Stimulated activated CD4-positive, alpha-beta T cell treated with anti-CD3 and anti-CD28 coated beads, Interleukin-15, amount 100 ng/mL, for 48 hours (primary cell): ENCODE data around the gene RGS14.
"Not testable (repeated sequence)": the region's sequence is repeated elsewhere in the genome, so short reads cannot be mapped to it uniquely, and the experiment has no call there.

Experiments
- DNase-seq, 2 donors: peaks; one replicate each; pipeline ENCODE4 v3.0.0-alpha.2; 2020; ENCODE audit warnings: low read depth in 2 of 2

The RGS14 gene

DNA sequence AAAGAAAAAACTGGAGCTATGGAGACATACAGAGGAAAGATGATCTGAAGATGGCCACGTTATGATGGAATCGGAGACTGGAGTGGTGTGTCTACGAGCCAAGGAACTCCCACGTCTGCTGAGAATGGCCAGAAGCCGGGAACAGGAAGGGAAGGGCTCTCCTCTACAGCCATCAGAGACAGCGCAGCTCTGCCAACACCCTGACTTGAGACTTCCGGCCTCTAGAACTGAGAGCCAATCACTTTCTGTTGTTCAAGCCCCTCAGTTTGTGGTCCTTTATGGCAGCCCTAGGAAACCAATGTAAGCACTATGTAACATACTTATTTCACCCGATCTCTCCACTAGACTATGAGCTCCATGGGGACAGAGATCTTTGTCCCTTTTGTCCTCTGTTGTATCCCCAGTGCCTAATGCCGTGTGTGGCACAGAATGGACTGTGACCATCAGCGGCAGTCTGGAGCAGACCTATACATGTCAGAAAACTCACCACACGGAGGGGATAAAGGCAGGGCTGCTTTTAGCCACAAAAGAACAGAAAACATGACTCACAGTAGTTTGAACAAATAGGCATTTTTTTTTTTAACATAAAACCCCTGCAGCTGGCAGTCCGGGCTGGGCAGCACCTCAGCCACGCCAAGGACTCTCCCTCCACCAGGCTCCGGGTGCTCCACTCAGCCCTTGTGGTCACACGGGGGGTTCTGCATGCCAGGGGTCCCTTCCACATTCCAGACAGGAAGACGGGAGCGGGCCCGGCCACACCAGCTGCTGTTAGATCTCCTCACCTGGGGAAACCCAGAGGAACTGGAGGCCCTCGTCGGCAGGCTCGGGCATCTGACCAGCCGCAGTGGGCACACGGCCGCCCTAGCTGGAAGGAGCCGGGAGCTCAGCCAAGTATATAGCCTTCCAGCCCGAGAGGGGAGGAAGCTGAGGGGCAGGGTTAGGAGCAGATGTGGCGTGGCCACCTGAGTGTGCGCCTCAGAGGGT lies 29.9 kb upstream of the RGS14 start:
- no peak for DNase-seq

DNA sequence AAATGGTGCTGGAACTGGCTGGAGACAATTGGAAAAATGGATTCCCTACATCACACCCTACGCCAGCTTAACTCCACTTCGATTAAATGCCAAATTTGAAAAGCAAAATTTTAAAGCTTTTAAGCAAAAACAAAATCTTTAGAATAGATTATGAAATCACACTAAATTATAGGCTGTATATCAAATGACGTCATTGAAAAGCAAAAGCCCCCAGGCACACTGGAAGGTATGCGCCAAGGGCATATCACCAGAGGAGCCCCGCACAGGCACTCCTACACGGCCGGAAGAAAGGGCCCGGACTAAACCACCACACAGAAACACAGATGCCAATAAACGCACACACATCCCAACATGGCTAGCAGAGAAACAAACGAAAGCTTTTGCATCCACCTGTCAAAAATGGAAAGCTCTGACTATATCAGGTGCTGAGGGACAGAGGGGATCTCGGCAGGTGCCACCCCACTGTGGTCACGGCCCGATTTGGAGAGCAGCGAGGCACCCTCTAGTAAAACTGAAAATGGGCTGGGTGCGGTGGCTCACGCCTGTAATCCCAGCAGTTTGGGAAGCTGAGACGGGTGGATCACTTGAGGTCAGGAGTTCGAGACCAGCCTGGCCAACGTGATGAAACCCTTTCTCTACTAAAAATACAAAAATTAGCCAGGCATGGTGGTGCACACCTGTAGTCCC lies 29.0 kb upstream of the RGS14 start:
- DNase-seq = no peak

DNA sequence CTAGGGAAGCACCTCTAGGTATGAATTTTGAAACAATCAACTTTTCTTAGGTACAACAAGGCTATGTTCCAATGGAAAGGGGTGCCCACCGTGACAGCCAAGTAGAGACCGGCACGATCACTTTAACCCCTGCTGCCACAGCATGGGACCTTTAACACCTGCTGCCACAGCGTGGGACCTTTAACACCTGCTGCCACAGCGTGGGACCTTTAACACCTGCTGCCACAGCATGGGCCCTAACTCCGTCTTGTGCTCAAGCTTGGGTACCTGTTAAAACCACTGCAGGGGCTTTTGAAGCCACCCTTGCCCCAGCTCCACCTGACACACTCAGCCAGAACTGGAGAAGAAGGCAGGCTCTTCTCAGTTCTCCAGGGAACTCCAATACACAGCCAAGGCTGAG lies 27.8 kb upstream of the RGS14 start:
- no peak for DNase-seq

- DNase-seq = no peak
Observed at GRCh38 chr5:177330991-177331842, 26.5 kb upstream of the RGS14 start.

DNA sequence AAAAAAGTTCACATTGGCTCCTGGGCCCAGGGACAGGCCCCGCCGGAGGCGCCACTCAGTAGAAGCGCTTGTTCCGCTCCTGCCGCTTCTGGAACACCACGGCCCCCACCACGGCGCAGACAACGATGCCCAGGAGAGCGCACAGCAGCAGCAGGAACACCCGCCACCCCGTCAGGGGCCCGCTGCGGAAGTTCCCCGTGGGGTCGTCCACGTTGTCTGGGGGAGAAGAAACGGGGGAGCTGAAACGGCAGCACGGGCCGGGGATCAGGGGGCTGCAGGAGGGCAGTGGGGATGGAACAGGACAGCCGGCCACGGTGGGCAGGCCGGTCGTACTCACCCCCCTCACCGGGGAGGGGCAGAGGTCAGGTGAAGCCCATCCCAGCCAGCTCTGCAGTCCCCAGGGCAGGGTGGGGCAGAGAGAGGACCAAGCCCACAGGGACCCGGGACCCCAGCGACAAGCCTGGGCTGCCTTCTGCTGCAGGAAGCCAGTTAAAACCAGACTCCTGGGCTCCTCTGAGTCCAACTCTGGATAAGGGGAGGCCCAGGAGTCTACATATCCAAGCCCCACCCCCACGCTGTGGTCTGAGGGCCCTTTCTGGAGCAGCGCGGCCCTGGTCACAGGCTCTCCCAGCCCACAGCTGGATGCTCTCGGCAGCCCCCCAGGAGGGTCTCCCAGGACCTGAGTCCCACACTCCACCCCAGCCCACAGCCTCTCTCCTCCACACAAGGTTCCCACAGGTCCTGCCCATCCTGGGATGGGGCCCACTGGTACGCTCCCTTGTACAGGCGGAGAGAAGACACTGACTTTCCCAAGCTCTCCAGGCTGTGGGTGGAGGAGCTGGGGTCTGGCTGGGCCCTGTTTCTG lies 25.5 kb upstream of the RGS14 start:
- no peak for DNase-seq

GRCh38 chr5:177332896-177333260 lies 24.8 kb upstream of the RGS14 start:
- no peak for DNase-seq

DNA sequence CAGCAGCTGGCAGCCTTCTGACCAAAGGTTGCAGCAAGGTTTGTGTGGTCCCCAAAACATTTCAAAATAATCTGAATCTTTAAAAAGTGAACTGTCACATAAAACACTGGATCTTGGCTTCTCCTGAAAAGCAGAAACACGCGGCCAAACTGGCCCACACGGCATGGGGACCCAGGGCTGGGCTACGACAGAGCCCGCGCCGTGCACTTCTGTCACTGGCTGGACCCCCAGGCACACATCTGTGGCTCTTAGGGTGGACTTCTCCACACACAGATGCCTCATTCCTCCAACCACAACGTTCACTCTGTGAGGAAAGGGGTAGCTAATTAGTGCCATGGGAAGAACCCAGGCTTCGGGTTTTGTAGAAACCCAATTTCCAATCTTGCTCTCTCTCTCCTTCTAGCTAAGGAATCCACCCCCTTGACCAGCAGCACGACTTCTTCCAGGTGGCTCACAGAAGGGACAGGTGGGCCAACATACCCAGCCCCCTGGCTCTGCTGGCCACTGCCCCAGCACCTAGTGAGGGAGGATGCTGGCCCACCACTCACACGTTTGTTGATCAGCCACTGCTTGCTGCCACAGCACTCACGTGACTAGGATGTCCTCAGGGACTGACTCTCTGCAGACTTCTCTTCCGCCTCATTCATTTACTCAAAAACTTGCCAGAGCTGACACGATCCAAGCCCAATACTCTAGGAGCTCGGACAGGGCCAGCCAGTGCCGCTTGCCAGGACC lies 24.1 kb upstream of the RGS14 start:
- DNase-seq = no peak

DNA sequence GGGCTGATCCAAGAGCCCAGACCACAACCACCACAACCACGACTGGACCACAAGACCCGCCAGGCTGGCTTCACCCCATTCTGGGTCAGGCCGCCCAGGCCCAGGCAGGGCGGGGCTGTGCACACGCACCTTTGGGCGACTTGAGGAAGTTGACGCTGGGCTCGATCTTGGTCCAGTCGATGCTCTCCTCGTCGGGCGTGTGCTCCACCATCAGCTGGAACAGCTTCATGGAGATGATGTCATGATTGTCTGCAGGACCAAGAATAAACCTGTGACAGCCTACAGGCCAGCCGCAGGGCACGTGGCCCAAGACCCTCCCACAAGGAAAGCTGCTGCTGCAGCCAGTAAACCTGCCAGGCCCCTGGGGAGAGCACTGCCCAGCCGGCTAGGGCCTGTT lies 23.6 kb upstream of the RGS14 start:
- no peak for DNase-seq

DNA sequence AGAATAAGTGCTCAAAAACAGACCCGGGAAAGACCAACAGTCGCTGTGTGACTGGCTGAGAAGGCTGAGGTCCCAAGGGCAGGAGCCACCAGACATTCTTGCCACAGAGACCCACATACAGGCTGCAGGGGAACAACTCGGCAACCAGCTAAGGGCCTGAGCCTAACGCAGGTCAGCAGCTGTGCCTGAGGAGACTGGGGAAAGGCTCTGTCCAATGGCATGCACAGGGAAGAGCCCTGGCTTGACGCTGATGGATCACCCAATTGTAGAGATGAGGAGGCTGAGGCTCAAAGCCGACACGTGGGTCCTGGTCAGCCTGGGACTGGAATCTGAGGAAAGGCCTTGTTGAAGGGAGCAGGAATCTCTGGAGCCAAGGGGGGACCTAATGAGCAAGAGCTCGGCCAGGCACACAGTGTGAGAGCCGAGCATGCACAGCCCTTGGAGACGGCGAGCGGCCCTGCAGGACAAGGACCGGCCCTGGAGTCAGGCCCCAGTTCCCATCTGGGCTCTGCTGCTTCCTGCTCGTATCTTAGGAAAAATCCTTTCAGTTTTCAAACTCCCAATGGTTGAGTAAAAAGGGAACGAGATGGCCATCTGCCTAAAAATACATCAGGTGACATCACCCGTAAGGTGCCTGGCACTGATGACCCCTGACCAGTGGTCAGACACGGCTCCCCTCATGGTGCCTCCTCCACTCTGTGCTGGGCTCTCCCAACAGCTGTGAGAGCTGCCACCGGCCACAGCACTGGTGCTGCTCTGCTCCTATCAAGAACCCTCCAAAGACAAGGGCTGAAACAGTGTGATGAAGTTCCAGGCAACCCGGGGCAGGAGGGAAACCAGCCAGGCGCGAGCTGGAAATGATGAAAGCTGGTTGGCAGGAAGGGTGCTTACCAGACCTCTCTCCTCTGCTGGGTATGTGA lies 22.7 kb upstream of the RGS14 start:
- DNase-seq = no peak

- no peak for DNase-seq
Observed at GRCh38 chr5:177335701-177336065, 22.0 kb upstream of the RGS14 start.

DNA sequence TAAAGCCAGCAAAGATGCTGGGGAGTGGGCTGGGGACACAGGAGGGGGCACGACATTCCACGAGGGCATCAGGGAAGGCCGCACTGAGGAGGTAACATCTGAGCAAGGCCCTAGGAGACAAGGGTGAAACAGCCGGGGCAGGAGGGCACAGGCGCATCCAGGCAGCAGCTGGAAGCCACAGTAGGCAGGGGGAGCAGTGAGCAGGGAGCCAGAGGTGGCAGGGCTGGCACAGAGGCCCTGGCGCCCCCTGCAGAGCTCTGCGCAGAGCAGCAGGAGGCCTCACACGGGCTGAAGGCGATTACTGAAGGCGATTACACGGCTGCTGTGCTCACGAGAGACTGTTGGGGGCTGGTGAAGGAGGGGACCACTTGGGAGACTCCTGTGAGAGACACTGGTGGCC lies 21.6 kb upstream of the RGS14 start:
- no peak for DNase-seq

DNA sequence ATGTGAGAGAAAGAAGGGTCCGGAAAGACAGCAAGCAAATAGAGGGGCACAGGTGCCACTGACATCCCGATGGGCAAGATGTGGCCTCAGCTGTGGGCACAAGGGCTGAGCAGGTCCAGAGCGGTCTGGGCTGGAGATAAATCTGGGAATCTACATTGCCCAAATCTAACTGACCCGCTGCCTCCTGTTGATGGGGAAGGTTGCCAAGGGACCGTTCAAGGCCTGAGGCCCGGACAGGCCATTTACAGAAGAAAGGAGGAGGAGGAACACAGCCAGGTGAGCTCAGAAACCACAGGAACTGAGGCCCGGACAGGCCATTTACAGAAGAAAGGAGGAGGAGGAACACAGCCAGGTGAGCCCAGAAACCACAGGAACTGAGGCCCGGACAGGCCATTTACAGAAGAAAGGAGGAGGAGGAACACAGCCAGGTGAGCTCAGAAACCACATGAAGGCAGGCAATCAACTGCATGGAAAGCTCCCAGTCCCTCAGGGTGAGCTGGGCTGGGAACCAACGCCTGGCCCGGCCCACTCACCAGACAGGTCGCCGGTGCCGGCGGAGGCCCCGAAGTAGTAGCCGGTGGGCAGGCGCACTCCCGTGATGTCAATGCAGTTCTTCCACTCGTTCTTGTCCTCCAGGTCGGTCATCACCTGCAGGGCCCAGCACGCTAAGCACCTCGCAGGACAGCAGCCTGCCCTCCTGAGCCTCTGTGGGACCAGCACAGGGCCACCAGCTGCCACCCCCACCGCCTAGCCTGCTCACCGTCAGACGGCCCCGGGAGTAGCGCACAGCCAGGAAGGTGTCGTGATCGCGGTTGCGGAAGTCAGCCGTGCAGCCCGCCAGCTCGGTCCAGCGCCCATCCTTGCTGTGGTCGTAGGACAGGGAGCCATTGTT lies 20.9 kb upstream of the RGS14 start:
- DNase-seq = no peak

GRCh38 chr5:177338251-177339106 lies 19.2 kb upstream of the RGS14 start:
- no peak for DNase-seq

- DNase-seq = no peak
Observed at GRCh38 chr5:177339107-177339638, 18.6 kb upstream of the RGS14 start.

DNA sequence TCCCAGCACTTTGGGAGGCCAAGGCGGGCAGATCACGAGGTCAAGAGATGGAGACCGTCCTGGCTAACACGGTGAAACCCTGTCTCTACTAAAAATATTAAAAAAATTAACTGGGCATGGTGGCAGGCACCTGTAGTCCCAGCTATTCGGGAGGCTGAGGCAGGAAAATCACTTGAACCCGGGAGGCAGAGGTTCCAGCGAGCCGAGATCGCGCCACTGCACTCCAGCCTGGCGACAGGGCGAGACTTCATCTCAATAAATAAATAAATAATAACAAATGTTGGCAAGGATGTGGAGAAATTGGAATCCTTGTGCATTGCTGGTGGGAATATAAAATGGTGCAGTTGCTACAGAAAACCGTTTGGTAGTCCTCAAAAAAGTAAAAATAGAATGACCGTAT lies 14.7 kb upstream of the RGS14 start:
- not testable (repeated sequence) for DNase-seq

DNA sequence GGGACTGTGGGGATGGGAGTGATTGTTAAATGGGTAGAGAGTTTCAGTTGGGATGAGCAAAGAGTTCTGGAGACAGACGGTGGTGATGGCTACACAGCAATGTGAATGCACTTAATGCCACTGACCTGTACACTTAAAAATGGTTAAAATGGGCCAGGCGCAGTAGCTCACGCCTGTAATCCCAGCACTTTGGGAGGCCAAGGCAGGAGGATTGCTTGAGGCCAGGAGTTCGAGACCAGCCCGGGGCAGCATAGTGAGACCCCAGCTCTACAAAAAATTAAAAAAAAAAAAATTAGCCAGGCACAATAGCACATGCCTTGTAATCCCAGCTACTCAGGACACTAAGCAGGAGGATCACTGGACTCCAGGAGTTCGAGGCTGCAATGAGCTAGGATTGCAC lies 13.9 kb upstream of the RGS14 start:
- no peak for DNase-seq

DNA sequence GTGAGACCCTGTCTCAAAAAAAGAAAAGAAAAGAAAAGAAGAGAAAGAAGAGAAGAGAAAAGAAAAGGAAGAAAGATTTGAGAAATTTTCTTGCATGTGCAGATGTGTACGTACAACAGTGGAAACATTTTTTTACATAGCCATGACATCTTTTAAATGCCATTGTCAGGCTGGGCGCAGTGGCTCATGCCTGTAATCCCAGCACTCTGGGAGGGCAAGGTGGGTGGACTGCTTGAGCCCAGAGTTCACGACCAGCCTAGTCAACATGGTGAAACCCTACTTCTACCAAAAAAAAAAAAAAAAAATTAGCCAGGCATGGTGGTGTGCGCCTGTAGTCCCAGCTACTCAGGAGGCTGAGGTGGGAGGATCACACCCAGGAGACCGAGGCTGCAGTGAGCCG lies 12.8 kb upstream of the RGS14 start:
- DNase-seq = no peak
